Body of pancreas (tissue), 4 donors: ENCODE results near the gene FAM83E.

Source experiments
- POLR2A ChIP-seq, 3 donors: fragments of 450-650 bp; IDR thresholded peaks; one replicate each; pipeline ENCODE4 v1.6.1; 2016; ENCODE audit warnings: antibody characterized with exemption in 3 of 3, mild to moderate bottlenecking in 2 of 3
- TF ChIP-seq, protein P1 (sequence below), 7 experiments: fragments of 450-650 bp in 4 of 7; fragments of 200-600 bp in 3 of 7; sonication (generic) in 3 of 7; IDR thresholded peaks; one replicate each; pipeline ENCODE4 v1.5.1; 2016 to 2019; ENCODE audit warnings: antibody characterized with exemption in 7 of 7

DNA sequence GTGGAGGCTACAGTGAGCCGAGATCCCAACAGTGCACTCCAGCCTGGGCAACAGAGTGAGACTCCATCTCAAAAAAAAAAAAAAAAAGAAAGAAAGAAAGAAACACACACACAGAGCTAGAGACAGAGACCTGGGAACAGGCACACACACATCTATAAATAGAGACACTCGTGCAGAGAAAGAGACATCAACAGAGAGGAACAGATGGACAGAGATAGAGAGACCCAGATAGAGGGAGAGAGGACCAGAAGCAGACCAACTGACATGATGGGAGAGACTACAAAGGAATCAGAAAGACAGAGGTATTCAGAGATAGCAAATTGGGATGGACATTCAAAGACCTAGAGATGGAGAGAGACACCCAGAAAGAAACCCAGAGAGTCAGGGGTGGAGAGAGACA lies 33.3 kb upstream of the FAM83E start:
- TF ChIP-seq, protein P1, sequence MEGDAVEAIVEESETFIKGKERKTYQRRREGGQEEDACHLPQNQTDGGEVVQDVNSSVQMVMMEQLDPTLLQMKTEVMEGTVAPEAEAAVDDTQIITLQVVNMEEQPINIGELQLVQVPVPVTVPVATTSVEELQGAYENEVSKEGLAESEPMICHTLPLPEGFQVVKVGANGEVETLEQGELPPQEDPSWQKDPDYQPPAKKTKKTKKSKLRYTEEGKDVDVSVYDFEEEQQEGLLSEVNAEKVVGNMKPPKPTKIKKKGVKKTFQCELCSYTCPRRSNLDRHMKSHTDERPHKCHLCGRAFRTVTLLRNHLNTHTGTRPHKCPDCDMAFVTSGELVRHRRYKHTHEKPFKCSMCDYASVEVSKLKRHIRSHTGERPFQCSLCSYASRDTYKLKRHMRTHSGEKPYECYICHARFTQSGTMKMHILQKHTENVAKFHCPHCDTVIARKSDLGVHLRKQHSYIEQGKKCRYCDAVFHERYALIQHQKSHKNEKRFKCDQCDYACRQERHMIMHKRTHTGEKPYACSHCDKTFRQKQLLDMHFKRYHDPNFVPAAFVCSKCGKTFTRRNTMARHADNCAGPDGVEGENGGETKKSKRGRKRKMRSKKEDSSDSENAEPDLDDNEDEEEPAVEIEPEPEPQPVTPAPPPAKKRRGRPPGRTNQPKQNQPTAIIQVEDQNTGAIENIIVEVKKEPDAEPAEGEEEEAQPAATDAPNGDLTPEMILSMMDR (IDR thresholded peaks at IDR 0.05): no peak
- no peak for TF ChIP-seq POLR2A (IDR thresholded peaks at IDR 0.05)
